ENCODE measurements around the gene KIF13A. TPM values are rescaled to one million over a fixed set of nuclear protein-coding genes. Genes with fewer than 3 reads are reported as not detected.
A peak's percentile ranks its signal among the peaks of the same experiment; 100 is the strongest.

The KIF13A gene
- total and polyA plus RNA-seq, 9 of the 15 experiments (the other 6 are each of a cell fraction or from before 2014, with no cell fraction given): 3.6 to 44.3 (median 29.7) TPM

GRCh38 chr6:17863901-17864754 is 123.3 kb downstream of the KIF13A start (continued):
- TF ChIP-seq ZBTB11 (CRISPR knock-in tag; IDR thresholded peaks at IDR 0.05) (0 out of 6 replicates have a peak, but pooled peaks of 1 of the 3 experiments have one; percentile 16), MEF2A (IDR thresholded peaks at IDR 0.05; ENCODE audit: control insufficient read depth, low read depth, low read length) (no peak), MITF (IDR thresholded peaks at IDR 0.05) (0 out of 2 replicates have a peak, but pooled peaks have one; percentile 25), ATF6 (CRISPR knock-in tag; IDR thresholded peaks at IDR 0.05) (no peak), BDP1 (IDR thresholded peaks at IDR 0.05; ENCODE audit: insufficient read depth, insufficient read length) (no peak), MAFK (IDR thresholded peaks at IDR 0.05; ENCODE audit: low read length) (peak; percentile 30; the same call in 1 of the 2 replicates), PREB (CRISPR knock-in tag; IDR thresholded peaks at IDR 0.05) (no peak), ZNF3 (CRISPR knock-in tag; IDR thresholded peaks at IDR 0.05) (peak; percentile 75; the same call in 1 of the 2 replicates), CBFA2T2 (conservative IDR thresholded peaks at IDR 0.05) (peak; percentile 45; the same call in 1 of the 2 replicates), SMARCA4 (IDR thresholded peaks at IDR 0.05) (peak; percentile 91), NBN (IDR thresholded peaks at IDR 0.05; ENCODE audit: low read depth) (0 out of 2 replicates have a peak, but pooled peaks have one; percentile 51), ZBTB2 (IDR thresholded peaks at IDR 0.05) (peak; percentile 23; the same call in 1 of the 2 replicates), HNRNPK (IDR thresholded peaks at IDR 0.05; ENCODE audit: low read depth, low read length, poor library complexity, severe bottlenecking) (no peak), ADNP (tag; IDR thresholded peaks at IDR 0.05) (peak; percentile 92), FOXM1 (IDR thresholded peaks at IDR 0.05; ENCODE audit: low read depth) (peak; percentile 48; the same call in 1 of the 2 replicates), FOXM1 (CRISPR knock-in tag; IDR thresholded peaks at IDR 0.05; ENCODE audit: low read depth) (no peak)
